Fibroblast of pulmonary artery (primary cell): ENCODE data around the gene TACR2.

ENCODE experiments used
- DNase-seq: peaks from one replicate; pipeline ENCODE4 v3.0.0-alpha.2; 2010; ENCODE audit warnings: low read depth
- H3K4me3 ChIP-seq: replicated peaks from 2 replicates; pipeline ENCODE4 v1.5.1; 2011; ENCODE audit warnings: low read depth, mild to moderate bottlenecking, control low read depth, low read length, moderate library complexity
- CTCF ChIP-seq: IDR thresholded peaks from 2 replicates; pipeline ENCODE4 v1.5.1; 2011; ENCODE audit warnings: mild to moderate bottlenecking, control low read depth, low read length, inconsistent platforms; ENCODE audit errors: missing control alignments

Gene TACR2

GRCh38 chr10:69413221-69413865, 3.4 kb downstream of the TACR2 start:
- peak; percentile 82 for DNase-seq
- no peak overlapping the region for H3K4me3 ChIP-seq
- peak; percentile 72 for TF ChIP-seq CTCF

GRCh38 chr10:69412232-69412790, 4.4 kb downstream of the TACR2 start:
- no peak for TF ChIP-seq CTCF
- DNase-seq, result no peak
- H3K4me3 ChIP-seq, result no peak overlapping the region

GRCh38 chr10:69411476-69411875, 5.2 kb downstream of the TACR2 start:
- DNase-seq, result no peak
- TF ChIP-seq CTCF, result no peak
- H3K4me3 ChIP-seq, result no peak overlapping the region

- H3K4me3 ChIP-seq, result no peak overlapping the region
- no peak for TF ChIP-seq CTCF
- DNase-seq, result no peak
These were observed 6.2 kb downstream of the TACR2 start for GRCh38 chr10:69410487-69410886.

GRCh38 chr10:69409968-69410367, 6.8 kb downstream of the TACR2 start:
- TF ChIP-seq CTCF, result no peak
- no peak for DNase-seq
- H3K4me3 ChIP-seq, result no peak overlapping the region

- TF ChIP-seq CTCF, result no peak
- no peak for DNase-seq
- peak overlapping the region; percentile 36 for H3K4me3 ChIP-seq
These were observed 7.6 kb downstream of the TACR2 start for GRCh38 chr10:69409176-69409495.
